NCI-H345 treated with DMSO at 0.1 percent for 48 hours (cell line): ENCODE measurements around the gene TNFRSF25.
"Not testable (repeated sequence)": the region's sequence is repeated elsewhere in the genome, so short reads cannot be mapped to it uniquely, and the experiment has no call there.

Experiments used
- DNase-seq: peaks from one replicate; lab custom pipeline; 2025; ENCODE audit not compliant: unreplicated experiment; lab: John Stamatoyannopoulos, UW

TNFRSF25 gene

GRCh38 chr1:6437012-6437700, 28.8 kb downstream of the TNFRSF25 start:
- peak; percentile 43 for DNase-seq

GRCh38 chr1:6436277-6436676, 29.7 kb downstream of the TNFRSF25 start:
- DNase-seq = not testable (repeated sequence)

- no peak for DNase-seq
Observed at GRCh38 chr1:6435547-6435946, 30.4 kb downstream of the TNFRSF25 start.

- no peak for DNase-seq
Observed at GRCh38 chr1:6435129-6435528, 30.8 kb downstream of the TNFRSF25 start.

- DNase-seq = no peak
Observed at GRCh38 chr1:6434186-6434585, 31.8 kb downstream of the TNFRSF25 start.

- not testable (repeated sequence) for DNase-seq
Observed at GRCh38 chr1:6431645-6432579, 34.1 kb downstream of the TNFRSF25 start.

GRCh38 chr1:6429660-6430411, 36.1 kb downstream of the TNFRSF25 start:
- not testable (repeated sequence) for DNase-seq

- not testable (repeated sequence) for DNase-seq
Observed at GRCh38 chr1:6428453-6428852, 37.5 kb downstream of the TNFRSF25 start.

GRCh38 chr1:6427441-6428390, 38.3 kb downstream of the TNFRSF25 start:
- DNase-seq = no peak

GRCh38 chr1:6426972-6427350, 39.0 kb downstream of the TNFRSF25 start:
- no peak for DNase-seq

GRCh38 chr1:6426277-6426971, 39.5 kb downstream of the TNFRSF25 start:
- no peak for DNase-seq

GRCh38 chr1:6425658-6426057, 40.3 kb downstream of the TNFRSF25 start:
- DNase-seq = no peak

GRCh38 chr1:6424619-6425593, 41.1 kb downstream of the TNFRSF25 start, which contains the start of gene ESPN:
Gene ESPN, plus strand, starts transcription at chr1:6424776. Its CDS starts 180 bp downstream, at chr1:6424956.
- DNase-seq = no peak

- no peak for DNase-seq
Observed at GRCh38 chr1:6424000-6424565, 41.9 kb downstream of the TNFRSF25 start.

- peak; percentile 60 for DNase-seq
Observed at GRCh38 chr1:6423321-6423999, 42.5 kb downstream of the TNFRSF25 start.

GRCh38 chr1:6421266-6421665, 44.7 kb downstream of the TNFRSF25 start:
- no peak for DNase-seq

- no peak for DNase-seq
Observed at GRCh38 chr1:6420454-6421042, 45.4 kb downstream of the TNFRSF25 start.
